Measurements from ENCODE around the gene ZDHHC9.

Gene ZDHHC9

GRCh38 chrX:129784371-129784770 lies 59.3 kb downstream of the ZDHHC9 start:
- DNase-seq: no peak

GRCh38 chrX:129783291-129783713 lies 60.4 kb downstream of the ZDHHC9 start:
- no peak for DNase-seq

GRCh38 chrX:129782706-129783105 lies 61.0 kb downstream of the ZDHHC9 start:
- DNase-seq: no peak

- no peak for DNase-seq
Measured at GRCh38 chrX:129781680-129782495, 61.8 kb downstream of the ZDHHC9 start.

GRCh38 chrX:129781134-129781672 lies 62.5 kb downstream of the ZDHHC9 start:
- DNase-seq: no peak

GRCh38 chrX:129780441-129781105 lies 63.1 kb downstream of the ZDHHC9 start:
- no peak for DNase-seq

GRCh38 chrX:129779747-129780146 lies 63.9 kb downstream of the ZDHHC9 start, which contains the start of gene SASH3:
Gene SASH3 (plus strand): TSS chrX:129779949. CDS start chrX:129780098, 149 bp downstream.
- DNase-seq: no peak

GRCh38 chrX:129779086-129779672 lies 64.5 kb downstream of the ZDHHC9 start:
- DNase-seq: no peak

- no peak for DNase-seq
Measured at GRCh38 chrX:129777218-129778030, 66.3 kb downstream of the ZDHHC9 start.

GRCh38 chrX:129773649-129774458 lies 69.8 kb downstream of the ZDHHC9 start:
- no peak for DNase-seq

- no peak for DNase-seq
Measured at GRCh38 chrX:129772796-129773431, 70.8 kb downstream of the ZDHHC9 start.

GRCh38 chrX:129771266-129771995 lies 72.3 kb downstream of the ZDHHC9 start:
- no peak for DNase-seq

- DNase-seq: no peak
Measured at GRCh38 chrX:129769467-129770154, 74.1 kb downstream of the ZDHHC9 start.

GRCh38 chrX:129768586-129769466 lies 74.9 kb downstream of the ZDHHC9 start:
- DNase-seq: no peak

- DNase-seq: no peak
Measured at GRCh38 chrX:129768186-129768585, 75.5 kb downstream of the ZDHHC9 start.

- no peak for DNase-seq
Measured at GRCh38 chrX:129763666-129764065, 80.0 kb downstream of the ZDHHC9 start.

- no peak for DNase-seq
Measured at GRCh38 chrX:129762448-129762847, 81.2 kb downstream of the ZDHHC9 start.

GRCh38 chrX:129761596-129761995 lies 82.1 kb downstream of the ZDHHC9 start:
- no peak for DNase-seq

GRCh38 chrX:129760981-129761380 lies 82.7 kb downstream of the ZDHHC9 start:
- no peak for DNase-seq
